OCI-LY7 (cell line): ENCODE measurements around the gene NT5M. TPM values are rescaled to one million over a fixed set of nuclear protein-coding genes. Genes with fewer than 3 reads are reported as not detected.

Experiments
- BruUV-seq: library from RNA; stranded (reverse); fragments of 400-500 nt; replicated peaks from 2 replicates; lab custom pipeline; 2021; lab: Mats Ljungman, UMichigan
- CTCF ChIA-PET: fragments of 300-600 bp; sonication (Branson Sonifier 250); formaldehyde crosslinking; loops from one replicate; lab custom pipeline; 2022; ENCODE audit warnings: antibody characterized with exemption; ENCODE audit not compliant: unreplicated experiment; lab: Charles Lee
- POLR2A ChIA-PET: fragments of 300-600 bp; sonication (Branson Sonifier 250); formaldehyde crosslinking; loops from one replicate; lab custom pipeline; 2022; ENCODE audit warnings: antibody characterized with exemption; lab: Charles Lee
- DNase-seq: peaks from one replicate; pipeline ENCODE4 v3.0.0-alpha.2; 2015; ENCODE audit warnings: low spot score
- H2AFZ ChIP-seq: fragments of 200-600 bp; sonication (generic), shearing (Covaris generic); 2 replicates; pipeline ENCODE4 v1.6.1; 2014; ENCODE audit warnings: mild to moderate bottlenecking, antibody characterized with exemption, low read length, moderate library complexity
- H3K27ac ChIP-seq: fragments of 200-600 bp; sonication (generic); 2 replicates; pipeline ENCODE4 v1.5.1; 2014; ENCODE audit warnings: mixed run types, low read depth, mild to moderate bottlenecking, moderate library complexity, low read length, inconsistent platforms; ENCODE audit not compliant: poor library complexity, severe bottlenecking
- H3K36me3 ChIP-seq: fragments of 200-600 bp; sonication (generic); 2 replicates; pipeline ENCODE4 v1.6.1; 2014; ENCODE audit warnings: mild to moderate bottlenecking, antibody characterized with exemption, low read length, moderate library complexity, mixed read lengths; ENCODE audit not compliant: insufficient read depth
- H3K4me1 ChIP-seq: fragments of 200-600 bp; sonication (generic); 2 replicates; pipeline ENCODE4 v1.5.1; 2014; ENCODE audit warnings: mild to moderate bottlenecking, low read length; ENCODE audit not compliant: insufficient read depth, poor library complexity, severe bottlenecking
- H3K4me2 ChIP-seq: fragments of 200-600 bp; sonication (generic); 2 replicates; pipeline ENCODE4 v1.6.1; 2014; ENCODE audit warnings: mild to moderate bottlenecking, low read length
- H3K4me3 ChIP-seq: fragments of 200-600 bp; sonication (generic); 2 replicates; pipeline ENCODE4 v1.5.1; 2014; ENCODE audit warnings: mild to moderate bottlenecking, low read depth, low read length; ENCODE audit not compliant: poor library complexity, severe bottlenecking
- H3K79me2 ChIP-seq: fragments of 200-600 bp; sonication (generic); 2 replicates; pipeline ENCODE4 v1.6.1; 2016; ENCODE audit warnings: low read depth, mild to moderate bottlenecking, low read length, moderate library complexity, mixed read lengths; ENCODE audit not compliant: insufficient read depth
- H3K9me2 ChIP-seq: fragments of 200-600 bp; sonication (generic); 2 replicates; pipeline ENCODE4 v1.6.1; 2016; ENCODE audit warnings: mild to moderate bottlenecking, low read length, mixed read lengths; ENCODE audit not compliant: insufficient read depth
- H3K9me3 ChIP-seq: fragments of 200-600 bp; sonication (generic); 2 replicates; pipeline ENCODE4 v1.6.1; 2014; ENCODE audit warnings: mild to moderate bottlenecking, mixed run types, low read length, mixed read lengths
- H4K20me1 ChIP-seq: fragments of 200-600 bp; sonication (generic); 2 replicates; pipeline ENCODE4 v1.6.1; 2014; ENCODE audit warnings: mild to moderate bottlenecking, antibody characterized with exemption, low read length, moderate library complexity, mixed read lengths; ENCODE audit not compliant: insufficient read depth
- EZH2phosphoT487 ChIP-seq: fragments of 200-600 bp; sonication (generic); IDR thresholded peaks from 2 replicates; pipeline ENCODE4 v1.6.1; 2018; ENCODE audit warnings: low read depth, borderline replicate concordance, mild to moderate bottlenecking, mixed run types, antibody characterized with exemption, low read length, moderate library complexity, mixed read lengths
- intact Hi-C: fragments of 100-400 bp; cut with micrococcal nuclease; formaldehyde crosslinking; loops from one replicate; pipeline ENCODE4 v1.10.0; 2022; ENCODE audit not compliant: unreplicated experiment
- total RNA-seq, 2 experiments: library from RNA; depleted of rRNA in 1 of 2; stranded (reverse); fragments of >200 nt in 1 of 2; shearing (Covaris generic) in 1 of 2; gene quantifications; 2 replicates each; pipeline ENCODE4 v1.2.3, GENCODE V29; 2014 to 2022
- TF ChIP-seq, protein P1 (sequence below): fragments of 200-600 bp; sonication (generic); conservative IDR thresholded peaks from 2 replicates; pipeline ENCODE4 v1.5.1; 2014; ENCODE audit warnings: mild to moderate bottlenecking, antibody characterized with exemption, low read length, moderate library complexity, mixed read lengths

The NT5M gene
- total RNA-seq, 2 experiments from 2014 or later = 8.2 to 14.0 TPM

DNA sequence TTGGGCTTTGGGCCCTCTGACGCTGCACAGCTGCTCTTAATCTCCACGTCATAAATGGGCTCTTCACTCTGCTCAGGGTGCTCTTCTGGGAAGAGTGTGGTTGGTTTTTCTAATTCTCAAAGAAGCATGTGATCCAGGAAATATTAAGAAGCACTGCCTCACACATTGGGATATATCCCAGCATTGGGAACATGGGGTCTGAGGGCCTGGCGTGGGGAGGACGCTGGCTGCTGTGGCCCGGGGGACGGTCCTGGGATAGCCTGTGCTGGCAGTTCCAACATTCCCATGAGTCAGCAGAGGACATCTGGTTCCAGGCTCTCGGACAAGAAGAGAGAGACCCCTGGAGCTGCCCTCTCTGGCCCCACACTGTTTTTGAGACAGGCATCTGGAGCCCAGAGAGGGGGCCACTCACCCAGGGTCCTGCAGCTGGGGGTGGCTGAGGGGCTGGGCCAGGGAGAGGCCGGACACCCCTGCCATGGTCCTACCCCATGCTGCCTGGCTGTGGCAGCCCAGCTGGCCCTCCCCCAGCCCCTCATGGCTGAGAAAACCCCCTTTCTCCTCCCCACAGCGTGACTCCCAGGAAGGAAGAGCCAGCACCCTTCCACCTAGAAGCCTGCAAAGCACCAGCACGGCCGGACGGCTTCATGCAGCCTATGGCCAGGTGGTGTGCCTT is 58.8 kb downstream of the NT5M start:
- TF ChIP-seq EZH2phosphoT487 = no peak
- TF ChIP-seq, protein P1, sequence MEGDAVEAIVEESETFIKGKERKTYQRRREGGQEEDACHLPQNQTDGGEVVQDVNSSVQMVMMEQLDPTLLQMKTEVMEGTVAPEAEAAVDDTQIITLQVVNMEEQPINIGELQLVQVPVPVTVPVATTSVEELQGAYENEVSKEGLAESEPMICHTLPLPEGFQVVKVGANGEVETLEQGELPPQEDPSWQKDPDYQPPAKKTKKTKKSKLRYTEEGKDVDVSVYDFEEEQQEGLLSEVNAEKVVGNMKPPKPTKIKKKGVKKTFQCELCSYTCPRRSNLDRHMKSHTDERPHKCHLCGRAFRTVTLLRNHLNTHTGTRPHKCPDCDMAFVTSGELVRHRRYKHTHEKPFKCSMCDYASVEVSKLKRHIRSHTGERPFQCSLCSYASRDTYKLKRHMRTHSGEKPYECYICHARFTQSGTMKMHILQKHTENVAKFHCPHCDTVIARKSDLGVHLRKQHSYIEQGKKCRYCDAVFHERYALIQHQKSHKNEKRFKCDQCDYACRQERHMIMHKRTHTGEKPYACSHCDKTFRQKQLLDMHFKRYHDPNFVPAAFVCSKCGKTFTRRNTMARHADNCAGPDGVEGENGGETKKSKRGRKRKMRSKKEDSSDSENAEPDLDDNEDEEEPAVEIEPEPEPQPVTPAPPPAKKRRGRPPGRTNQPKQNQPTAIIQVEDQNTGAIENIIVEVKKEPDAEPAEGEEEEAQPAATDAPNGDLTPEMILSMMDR = no peak
- intact Hi-C loops = no loop called here
- no peak overlapping the region for H3K27ac ChIP-seq
- H3K9me2 ChIP-seq = no peaks in the 10 kb centered on the region
- no TSS peak for BruUV-seq
- no peak overlapping the region for H3K4me3 ChIP-seq
- H3K4me2 ChIP-seq = no peak overlapping the region
- 0 out of 2 replicates have a peak, but pooled peaks cover 8% of the 10 kb centered on the region for H3K9me3 ChIP-seq
- H4K20me1 ChIP-seq = no peaks in the 10 kb centered on the region
- no peak for DNase-seq
- no peaks in the 10 kb centered on the region for H3K36me3 ChIP-seq
- no peak overlapping the region for H2AFZ ChIP-seq
- ChIA-PET CTCF (no interaction called here), POLR2A (no interaction called here)
- no peaks in the 10 kb centered on the region for H3K79me2 ChIP-seq
- H3K4me1 ChIP-seq = no peaks in the 10 kb centered on the region

DNA sequence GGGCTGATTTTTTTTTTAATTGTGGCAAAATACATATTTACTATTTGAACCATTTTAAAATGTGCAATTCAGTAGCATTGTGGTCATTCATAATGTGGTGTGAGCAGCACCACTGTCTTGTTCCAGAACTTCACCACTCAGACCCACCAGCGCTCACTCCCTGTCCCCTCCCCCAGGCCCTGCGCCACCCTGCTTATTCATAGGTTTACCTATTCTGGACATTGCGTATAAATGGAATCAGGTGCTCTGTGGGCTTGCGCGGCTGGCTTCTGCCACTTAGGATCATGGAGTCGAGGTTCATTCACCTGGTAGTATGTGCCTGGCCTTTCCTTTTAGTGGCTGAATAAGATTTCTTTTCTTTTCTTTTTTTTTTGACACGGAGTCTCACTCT is 59.4 kb downstream of the NT5M start:
- no peak overlapping the region for H3K4me2 ChIP-seq
- H2AFZ ChIP-seq = no peak overlapping the region
- POLR2A ChIA-PET = no interaction called here
- H3K27ac ChIP-seq = no peak overlapping the region
- intact Hi-C loops = no loop called here
- H3K4me3 ChIP-seq = no peak overlapping the region
- TF ChIP-seq, protein P1 = no peak
- TF ChIP-seq EZH2phosphoT487 = no peak
- H3K36me3 ChIP-seq = no peaks in the 10 kb centered on the region
- BruUV-seq = no TSS peak
- H3K79me2 ChIP-seq = no peaks in the 10 kb centered on the region
- H3K4me1 ChIP-seq = no peaks in the 10 kb centered on the region
- H4K20me1 ChIP-seq = no peaks in the 10 kb centered on the region
- no peak for DNase-seq
- no peaks in the 10 kb centered on the region for H3K9me2 ChIP-seq
- CTCF ChIA-PET = no interaction called here
- 0 out of 2 replicates have a peak, but pooled peaks cover 8% of the 10 kb centered on the region for H3K9me3 ChIP-seq

DNA sequence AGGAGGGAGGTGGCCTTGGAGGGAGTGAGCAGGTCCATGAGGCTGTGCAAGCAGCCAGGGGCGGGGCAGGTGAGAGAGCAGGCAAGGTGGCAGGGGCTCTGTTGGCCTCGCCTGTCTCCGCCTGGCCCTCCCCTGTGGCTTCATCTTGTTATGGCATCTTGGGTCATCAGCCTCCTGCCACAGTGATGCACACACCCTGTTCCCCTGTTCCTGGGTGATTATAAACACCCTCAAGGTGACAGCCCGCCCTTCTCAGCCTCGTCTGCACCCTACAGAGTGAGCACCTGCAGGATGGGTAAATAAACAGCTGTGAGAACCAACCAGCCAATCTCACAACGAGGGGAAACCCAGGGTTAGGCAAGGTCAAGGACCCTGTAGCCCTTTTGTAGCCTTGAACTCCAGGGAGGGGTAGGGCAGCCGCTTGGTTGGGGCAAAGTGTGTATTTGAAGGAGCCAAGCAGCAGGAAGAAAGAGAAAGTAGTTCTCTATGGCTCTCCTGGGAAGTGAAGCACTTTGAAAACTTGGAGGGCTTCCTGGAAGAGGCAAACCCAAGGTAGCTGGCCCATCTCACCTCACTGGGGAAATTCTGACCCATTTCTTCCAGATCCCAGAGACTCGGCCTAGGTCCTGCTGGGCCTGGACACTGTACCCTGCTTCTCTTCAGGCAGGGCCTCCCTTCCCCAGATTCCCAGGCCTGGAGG is 60.6 kb downstream of the NT5M start:
- intact Hi-C loops = no loop called here
- ChIA-PET CTCF (no interaction called here), POLR2A (no interaction called here)
- H3K4me2 ChIP-seq = no peak overlapping the region
- no peaks in the 10 kb centered on the region for H3K9me2 ChIP-seq
- TF ChIP-seq, protein P1 = no peak
- TF ChIP-seq EZH2phosphoT487 = no peak
- DNase-seq = peak; percentile 24
- no peak overlapping the region for H2AFZ ChIP-seq
- 0 out of 2 replicates have a peak, but pooled peaks cover 8% of the 10 kb centered on the region for H3K9me3 ChIP-seq
- BruUV-seq = no TSS peak
- no peaks in the 10 kb centered on the region for H3K36me3 ChIP-seq
- H3K4me3 ChIP-seq = no peak overlapping the region
- H3K4me1 ChIP-seq = no peaks in the 10 kb centered on the region
- H3K27ac ChIP-seq = no peak overlapping the region
- H4K20me1 ChIP-seq = no peaks in the 10 kb centered on the region
- H3K79me2 ChIP-seq = no peaks in the 10 kb centered on the region
